ENCODE measurements around the gene C10orf62. TPM values are rescaled to one million over a fixed set of nuclear protein-coding genes. Genes with fewer than 3 reads are reported as not detected.

Gene C10orf62
- total and polyA plus RNA-seq, 2 of the 13 experiments (the other 11 are each of a cell fraction or from before 2014, with no cell fraction given), result 0.61 to 1.6 TPM

GRCh38 chr10:97632949-97633884 is 43.7 kb downstream of the C10orf62 start, which contains the start of gene MORN4 (continued):
- TF ChIP-seq ZNF503 (CRISPR knock-in tag; IDR thresholded peaks at IDR 0.05) (no peak), ZSCAN22 (CRISPR knock-in tag; IDR thresholded peaks at IDR 0.05) (no peak), SP4 (CRISPR knock-in tag; IDR thresholded peaks at IDR 0.05) (peak; percentile 65), SPEN (CRISPR knock-in tag; IDR thresholded peaks at IDR 0.05; ENCODE audit: low read depth) (peak; percentile 63), XRCC5 (optimal IDR thresholded peaks at IDR 0.05; ENCODE audit: low read length) (peak; percentile 29), TEAD2 (CRISPR knock-in tag; IDR thresholded peaks at IDR 0.05) (no peak), RBM39 (IDR thresholded peaks at IDR 0.05; ENCODE audit: low read depth, low read length, poor library complexity, severe bottlenecking) (peak; percentile 70), ZKSCAN1 (IDR thresholded peaks at IDR 0.05; ENCODE audit: low read length) (peak; percentile 88), MED8 (CRISPR knock-in tag; IDR thresholded peaks at IDR 0.05; ENCODE audit: insufficient replicate concordance) (peak; percentile 14), HMGA1 (CRISPR knock-in tag; conservative IDR thresholded peaks at IDR 0.05) (no peak), MTF1 (CRISPR knock-in tag; IDR thresholded peaks at IDR 0.05) (no peak), HOXA5 (CRISPR knock-in tag; IDR thresholded peaks at IDR 0.05) (peak; percentile 39; the same call in 1 of the 2 replicates)
